BLaER1 (cell line): ENCODE results near the gene MTHFD1L.
"Not testable (repeated sequence)": the region's sequence is repeated elsewhere in the genome, so short reads cannot be mapped to it uniquely, and the experiment has no call there.

Source experiments
- H3K27ac ChIP-seq: shearing (Covaris generic); formaldehyde crosslinking; 2 replicates; pipeline ENCODE4 v1.8.1; 2022
- H3K27me3 ChIP-seq: shearing (Covaris generic); formaldehyde crosslinking; 2 replicates; pipeline ENCODE4 v1.8.1; 2022
- H3K36me3 ChIP-seq: shearing (Covaris generic); formaldehyde crosslinking; 2 replicates; pipeline ENCODE4 v1.8.1; 2022
- H3K4me1 ChIP-seq: shearing (Covaris generic); formaldehyde crosslinking; 2 replicates; pipeline ENCODE4 v1.8.1; 2022
- H3K4me2 ChIP-seq: shearing (Covaris generic); formaldehyde crosslinking; 2 replicates; pipeline ENCODE4 v1.8.1; 2022
- H3K4me3 ChIP-seq: shearing (Covaris generic); formaldehyde crosslinking; 2 replicates; pipeline ENCODE4 v1.8.1; 2022
- H3K9ac ChIP-seq: shearing (Covaris generic); formaldehyde crosslinking; 2 replicates; pipeline ENCODE4 v1.8.1; 2022
- H3K9me3 ChIP-seq: shearing (Covaris generic); formaldehyde crosslinking; 2 replicates; pipeline ENCODE4 v1.8.1; 2022
- H4K20me1 ChIP-seq: shearing (Covaris generic); formaldehyde crosslinking; 2 replicates; pipeline ENCODE4 v1.8.1; 2022
- Cebpa-rat ChIP-seq: shearing (Covaris generic); IDR thresholded peaks from 2 replicates; pipeline ENCODE4 v1.8.1; 2022

MTHFD1L gene

GRCh38 chr6:151118461-151119123, 253.1 kb downstream of the MTHFD1L start:
- no peak for TF ChIP-seq Cebpa-rat
- no peak overlapping the region for H3K4me2 ChIP-seq
- no peaks in the 10 kb centered on the region for H3K27me3 ChIP-seq
- no peak overlapping the region for H3K4me3 ChIP-seq
- H4K20me1 ChIP-seq = no peaks in the 10 kb centered on the region
- no peak overlapping the region for H3K27ac ChIP-seq
- no peaks in the 10 kb centered on the region for H3K36me3 ChIP-seq
- H3K9ac ChIP-seq = no peak overlapping the region
- H3K4me1 ChIP-seq = 0 out of 2 replicates have a peak, but pooled peaks cover 6% of the 10 kb centered on the region
- H3K9me3 ChIP-seq = no peaks in the 10 kb centered on the region

- no peak overlapping the region for H3K4me2 ChIP-seq
- no peak overlapping the region for H3K27ac ChIP-seq
- no peaks in the 10 kb centered on the region for H3K9me3 ChIP-seq
- H3K9ac ChIP-seq = no peak overlapping the region
- no peaks in the 10 kb centered on the region for H4K20me1 ChIP-seq
- H3K27me3 ChIP-seq = no peaks in the 10 kb centered on the region
- H3K4me1 ChIP-seq = 0 out of 2 replicates have a peak, but pooled peaks cover 6% of the 10 kb centered on the region
- H3K36me3 ChIP-seq = no peaks in the 10 kb centered on the region
- TF ChIP-seq Cebpa-rat = no peak
- H3K4me3 ChIP-seq = no peak overlapping the region
Measured at GRCh38 chr6:151119823-151120524, 254.5 kb downstream of the MTHFD1L start.

GRCh38 chr6:151121900-151122299, 256.4 kb downstream of the MTHFD1L start:
- Histone ChIP-seq H3K4me1 (0 out of 2 replicates have a peak, but pooled peaks cover 6% of the 10 kb centered on the region), H4K20me1 (no peaks in the 10 kb centered on the region), H3K36me3 (no peaks in the 10 kb centered on the region), H3K9me3 (peaks cover 2% of the 10 kb centered on the region; the same call in 1 of the 2 replicates), H3K4me2 (no peak overlapping the region), H3K9ac (no peak overlapping the region), H3K27ac (no peak overlapping the region), H3K4me3 (no peak overlapping the region), H3K27me3 (no peaks in the 10 kb centered on the region)
- TF ChIP-seq Cebpa-rat = no peak

GRCh38 chr6:151123641-151124040, 258.1 kb downstream of the MTHFD1L start:
- not testable (repeated sequence) for H3K4me2 ChIP-seq, H3K4me3 ChIP-seq, H3K36me3 ChIP-seq, H4K20me1 ChIP-seq, H3K4me1 ChIP-seq, H3K9ac ChIP-seq, H3K27ac ChIP-seq, H3K27me3 ChIP-seq
- peaks cover 10% of the 10 kb centered on the region; the same call in 1 of the 2 replicates for H3K9me3 ChIP-seq

- H3K9me3 ChIP-seq = peaks cover 10% of the 10 kb centered on the region; the same call in 1 of the 2 replicates
- not testable (repeated sequence) for H3K36me3 ChIP-seq, H4K20me1 ChIP-seq, H3K9ac ChIP-seq, H3K4me2 ChIP-seq, H3K4me1 ChIP-seq, H3K4me3 ChIP-seq, H3K27ac ChIP-seq, H3K27me3 ChIP-seq
Measured at GRCh38 chr6:151125242-151125641, 259.7 kb downstream of the MTHFD1L start.

GRCh38 chr6:151125651-151126416, 260.3 kb downstream of the MTHFD1L start:
- H3K4me3 ChIP-seq, H3K9ac ChIP-seq: not testable (repeated sequence)

GRCh38 chr6:151126417-151126724, 260.9 kb downstream of the MTHFD1L start:
- not testable (repeated sequence) for H3K27ac ChIP-seq, H3K9ac ChIP-seq, H3K36me3 ChIP-seq, H3K4me1 ChIP-seq, H3K4me2 ChIP-seq, H3K27me3 ChIP-seq, H3K4me3 ChIP-seq, H4K20me1 ChIP-seq
- peaks cover 10% of the 10 kb centered on the region; the same call in 1 of the 2 replicates for H3K9me3 ChIP-seq

More at GRCh38 chr6:151125651-151126416, 260.3 kb downstream of the MTHFD1L start:
- not testable (repeated sequence) for H3K27me3 ChIP-seq, H3K4me1 ChIP-seq, H3K4me2 ChIP-seq, H4K20me1 ChIP-seq, H3K27ac ChIP-seq, H3K36me3 ChIP-seq
- peaks cover 10% of the 10 kb centered on the region; the same call in 1 of the 2 replicates for H3K9me3 ChIP-seq

GRCh38 chr6:151127133-151127798, 261.8 kb downstream of the MTHFD1L start:
- H3K4me1 ChIP-seq, H3K4me3 ChIP-seq, H3K4me2 ChIP-seq, H3K36me3 ChIP-seq, H3K27ac ChIP-seq, H4K20me1 ChIP-seq, H3K27me3 ChIP-seq, H3K9ac ChIP-seq: not testable (repeated sequence)
- H3K9me3 ChIP-seq = peaks cover 10% of the 10 kb centered on the region; the same call in 1 of the 2 replicates

GRCh38 chr6:151128763-151129370, 263.4 kb downstream of the MTHFD1L start:
- no peak overlapping the region for H3K27ac ChIP-seq
- no peaks in the 10 kb centered on the region for H3K4me1 ChIP-seq
- TF ChIP-seq Cebpa-rat = no peak
- peaks cover 14% of the 10 kb centered on the region; the same call in 1 of the 2 replicates for H3K9me3 ChIP-seq
- H4K20me1 ChIP-seq = no peaks in the 10 kb centered on the region
- no peak overlapping the region for H3K4me3 ChIP-seq
- H3K36me3 ChIP-seq = no peaks in the 10 kb centered on the region
- no peak overlapping the region for H3K9ac ChIP-seq
- H3K27me3 ChIP-seq = no peaks in the 10 kb centered on the region
- H3K4me2 ChIP-seq = no peak overlapping the region
